B cell (primary cell): Measurements from ENCODE around the gene RNASET2. TPM values are rescaled to one million over a fixed set of nuclear protein-coding genes. Genes with fewer than 3 reads are reported as not detected.

Source experiments
- ATAC-seq: fragments of 200-7000 bp; cut with Tn5 transposase; one replicate; pipeline ENCODE4 v1.10.0; 2021; ENCODE audit warnings: low read depth, mild to moderate bottlenecking, moderate number of reproducible peaks, moderate library complexity
- CTCF ChIA-PET: fragments of 350-600 bp; sonication (Branson Sonifier 250); formaldehyde crosslinking; loops from one replicate; lab custom pipeline; 2021; ENCODE audit warnings: antibody characterized with exemption, inconsistent platforms; lab: Charles Lee
- POLR2A ChIA-PET: fragments of 350-600 bp; sonication (Branson Sonifier 250); formaldehyde crosslinking; loops from one replicate; lab custom pipeline; 2021; ENCODE audit warnings: antibody characterized with exemption; lab: Charles Lee
- DNase-seq: peaks from one replicate; pipeline ENCODE4 v3.0.0; 2013
- H2AFZ ChIP-seq: 2 replicates; pipeline ENCODE4 v1.6.1; 2012; ENCODE audit warnings: mild to moderate bottlenecking, low read depth, low read length; ENCODE audit not compliant: insufficient read depth, poor library complexity, severe bottlenecking
- H3K27ac ChIP-seq, 2 donors: 1 replicate in 1 of 2; 2 replicates in 1 of 2; pipeline ENCODE4 v1.5.1; 2012 to 2013; ENCODE audit warnings: low read length in 2 of 2, mild to moderate bottlenecking in 2 of 2, moderate library complexity in 1 of 2
- H3K27me3 ChIP-seq, 4 experiments: fragments of 200-600 bp in 1 of 4; sonication (generic) in 1 of 4; replicated peaks in 1 of 4; 1 replicate in 2 of 4; 2 replicates in 2 of 4; pipeline versions ENCODE4 v1.6.1 to v1.7.0; 2013 to 2016; ENCODE audit warnings: low read length in 3 of 4, mild to moderate bottlenecking in 2 of 4, mixed read lengths in 1 of 4, moderate library complexity in 1 of 4; ENCODE audit not compliant: insufficient read depth in 4 of 4, control insufficient read depth in 3 of 4; ENCODE audit errors: control extremely low read depth in 1 of 4
- H3K36me3 ChIP-seq, 2 experiments: replicated peaks in 1 of 2; 1 replicate in 1 of 2; 2 replicates in 1 of 2; pipeline versions ENCODE4 v1.6.1 to v1.7.1; 2013; ENCODE audit warnings: low read length in 1 of 2; ENCODE audit not compliant: insufficient read depth in 2 of 2, control insufficient read depth in 1 of 2; ENCODE audit errors: control extremely low read depth in 1 of 2, extremely low read depth in 1 of 2
- H3K4me1 ChIP-seq, 2 donors: fragments of 200-600 bp in 1 of 2; sonication (generic) in 1 of 2; 1 replicate in 1 of 2; 2 replicates in 1 of 2; pipeline versions ENCODE4 v1.5.1 to v1.6.1; 2013 to 2017; ENCODE audit warnings: low read length in 2 of 2; ENCODE audit not compliant: control insufficient read depth in 2 of 2, insufficient read depth in 2 of 2
- H3K4me2 ChIP-seq: replicated peaks from 2 replicates; pipeline ENCODE3; 2012; ENCODE audit warnings: mild to moderate bottlenecking, low read depth, low read length; ENCODE audit not compliant: poor library complexity, severe bottlenecking
- H3K4me3 ChIP-seq, 5 experiments: fragments of 200-600 bp in 1 of 5; sonication (generic) in 1 of 5; 1 replicate in 3 of 5; 2 replicates in 2 of 5; pipeline versions ENCODE4 v1.5.1 to v1.7.0; 2011 to 2016; ENCODE audit warnings: low read length in 4 of 5, mild to moderate bottlenecking in 4 of 5, low read depth in 2 of 5, control low read depth in 1 of 5, moderate library complexity in 1 of 5; ENCODE audit not compliant: insufficient read depth in 1 of 5; ENCODE audit errors: control extremely low read depth in 1 of 5, extremely low read depth in 1 of 5
- H3K79me2 ChIP-seq: fragments of 200-600 bp; sonication (generic); one replicate; pipeline ENCODE4 v1.6.0; 2016; ENCODE audit warnings: low read length; ENCODE audit not compliant: control insufficient read depth, insufficient read depth
- H3K9ac ChIP-seq: fragments of 200-600 bp; sonication (generic); 2 replicates; pipeline ENCODE4 v1.6.1; 2017; ENCODE audit warnings: mild to moderate bottlenecking, low read length, moderate library complexity
- H3K9me3 ChIP-seq, 3 donors: one replicate each; pipeline versions ENCODE4 v1.6.1 to v1.7.1; 2013; ENCODE audit warnings: low read length in 2 of 3; ENCODE audit not compliant: control insufficient read depth in 2 of 3, insufficient read depth in 1 of 3; ENCODE audit errors: control extremely low read depth in 1 of 3
- H4K20me1 ChIP-seq: 2 replicates; pipeline ENCODE4 v1.6.0; 2012; ENCODE audit warnings: mild to moderate bottlenecking, low read length; ENCODE audit not compliant: insufficient read depth, control insufficient read depth, poor library complexity, severe bottlenecking
- H3K27ac Mint-ChIP-seq: one replicate; pipeline ENCODE4 v1.8.0; 2021; ENCODE audit warnings: mixed read lengths
- H3K27me3 Mint-ChIP-seq: one replicate; pipeline ENCODE4 v1.8.0; 2021; ENCODE audit warnings: mixed read lengths
- H3K4me1 Mint-ChIP-seq: one replicate; pipeline ENCODE4 v1.8.0; 2021; ENCODE audit warnings: mixed read lengths
- H3K4me3 Mint-ChIP-seq: one replicate; pipeline ENCODE4 v1.8.0; 2021; ENCODE audit warnings: mixed read lengths
- H3K9me3 Mint-ChIP-seq: one replicate; pipeline ENCODE4 v1.8.0; 2022; ENCODE audit warnings: mixed read lengths; ENCODE audit not compliant: insufficient read depth
- EZH2 ChIP-seq: IDR thresholded peaks from 2 replicates; pipeline ENCODE4 v1.6.1; 2012; ENCODE audit warnings: borderline replicate concordance, low read depth, mild to moderate bottlenecking, moderate library complexity, low read length; ENCODE audit not compliant: insufficient read depth, poor library complexity, severe bottlenecking
- WGBS: methylation state at CpG from one replicate; pipeline ENCODE4 v1.1.5; 2013; ENCODE audit warnings: missing lambda C conversion rate; ENCODE audit not compliant: insufficient coverage; 5-methylcytosine and 5-hydroxymethylcytosine counted together
- intact Hi-C: fragments of 100-400 bp; cut with micrococcal nuclease; formaldehyde crosslinking; loops from one replicate; pipeline ENCODE4 v1.10.0; 2022
- polyA plus RNA-seq: library from polyadenylated mRNA; depleted of rRNA; stranded (reverse); fragments of >200 nt; gene quantifications from 2 replicates; pipeline ENCODE4 v1.2.3, GENCODE V29; 2012
- total RNA-seq, 2 donors: library from RNA; stranded (reverse); fragments of 120-200 nt in 1 of 2; gene quantifications; 1 replicate in 1 of 2; 2 replicates in 1 of 2; pipeline versions ENCODE4 v1.2.3 to v1.2.4, GENCODE V29; 2013 to 2022
- TF ChIP-seq, protein P1 (sequence below): fragments of 200-600 bp; IDR thresholded peaks from one replicate; pipeline ENCODE4 v1.8.0; 2022; ENCODE audit warnings: antibody characterized with exemption, mild to moderate bottlenecking

RNASET2 gene
- total and polyA plus RNA-seq, 2 donors (not counting 1 experiment from before 2014, with no cell fraction given): 293 to 330 TPM

- POLR2A ChIA-PET: no interaction called here
- Histone ChIP-seq H3K36me3 (peaks cover 22 to 91% of the 10 kb centered on the region in 2 experiments), H3K4me3 (no peak overlapping the region), H3K27me3 (no peaks in the 10 kb centered on the region), H4K20me1 (peaks cover 82% of the 10 kb centered on the region), H3K9ac (no peak overlapping the region), H3K4me1 (peaks cover 11 to 14% of the 10 kb centered on the region in 2 donors), H3K79me2 (peaks cover 83% of the 10 kb centered on the region), H3K4me2 (peak overlapping the region; percentile 27), H3K9me3 (no peaks in the 10 kb centered on the region), H2AFZ (no peak overlapping the region), H3K27ac (peak overlapping the region in 1 of 2 donors; percentile 55)
- peak overlapping the region; percentile 77 for H3K27ac Mint-ChIP-seq
- no peaks in the 10 kb centered on the region for H3K27me3 Mint-ChIP-seq
- intact Hi-C loops: loop anchor here (1.0 to 5.0 kb wide), 2 partner anchors 15 to 74 kb away; no protein-coding TSS in a partner anchor
- H3K4me3 Mint-ChIP-seq: peak overlapping the region; percentile 21
- H3K4me1 Mint-ChIP-seq: peaks cover 32% of the 10 kb centered on the region
- H3K9me3 Mint-ChIP-seq: no peaks in the 10 kb centered on the region
- peak; percentile 54 for DNase-seq
- CTCF ChIA-PET: interaction anchor here (0.8 to 5.5 kb wide), 5 partner anchors 15 to 206 kb away, joined by 3 to 38 read pairs (median 4); no protein-coding TSS in a partner anchor
- TF ChIP-seq, protein P1, sequence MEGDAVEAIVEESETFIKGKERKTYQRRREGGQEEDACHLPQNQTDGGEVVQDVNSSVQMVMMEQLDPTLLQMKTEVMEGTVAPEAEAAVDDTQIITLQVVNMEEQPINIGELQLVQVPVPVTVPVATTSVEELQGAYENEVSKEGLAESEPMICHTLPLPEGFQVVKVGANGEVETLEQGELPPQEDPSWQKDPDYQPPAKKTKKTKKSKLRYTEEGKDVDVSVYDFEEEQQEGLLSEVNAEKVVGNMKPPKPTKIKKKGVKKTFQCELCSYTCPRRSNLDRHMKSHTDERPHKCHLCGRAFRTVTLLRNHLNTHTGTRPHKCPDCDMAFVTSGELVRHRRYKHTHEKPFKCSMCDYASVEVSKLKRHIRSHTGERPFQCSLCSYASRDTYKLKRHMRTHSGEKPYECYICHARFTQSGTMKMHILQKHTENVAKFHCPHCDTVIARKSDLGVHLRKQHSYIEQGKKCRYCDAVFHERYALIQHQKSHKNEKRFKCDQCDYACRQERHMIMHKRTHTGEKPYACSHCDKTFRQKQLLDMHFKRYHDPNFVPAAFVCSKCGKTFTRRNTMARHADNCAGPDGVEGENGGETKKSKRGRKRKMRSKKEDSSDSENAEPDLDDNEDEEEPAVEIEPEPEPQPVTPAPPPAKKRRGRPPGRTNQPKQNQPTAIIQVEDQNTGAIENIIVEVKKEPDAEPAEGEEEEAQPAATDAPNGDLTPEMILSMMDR: no peak
- no peak for TF ChIP-seq EZH2
- peak; percentile 95 for ATAC-seq
- WGBS: 46% methylated on average over 4 of the region's 8 CpGs
Measured at GRCh38 chr6:166936079-166936787, 20.1 kb downstream of the RNASET2 start.

GRCh38 chr6:166935353-166935752 lies 21.0 kb downstream of the RNASET2 start:
- H3K27ac Mint-ChIP-seq: peak overlapping the region; percentile 56
- H3K4me1 Mint-ChIP-seq: peaks cover 40% of the 10 kb centered on the region
- TF ChIP-seq, protein P1: no peak
- TF ChIP-seq EZH2: no peak
- POLR2A ChIA-PET: no interaction called here
- H3K27me3 Mint-ChIP-seq: no peaks in the 10 kb centered on the region
- H3K9ac ChIP-seq: no peak overlapping the region
- H3K79me2 ChIP-seq: peaks cover 84% of the 10 kb centered on the region
- peaks cover 91% of the 10 kb centered on the region for H4K20me1 ChIP-seq
- intact Hi-C loops: loop anchor here (5.0 kb wide), 1 partner anchor 73 kb away; no protein-coding TSS in a partner anchor
- H3K4me2 ChIP-seq: no peak overlapping the region
- no peak overlapping the region for H3K4me3 ChIP-seq
- H3K9me3 ChIP-seq: no peaks in the 10 kb centered on the region
- H3K4me1 ChIP-seq: peaks cover 16 to 23% of the 10 kb centered on the region in 2 donors
- H3K27ac ChIP-seq: peak overlapping the region in 1 of 2 donors; percentile 21
- no peaks in the 10 kb centered on the region for H3K9me3 Mint-ChIP-seq
- no peak overlapping the region for H3K4me3 Mint-ChIP-seq
- H3K36me3 ChIP-seq: peaks cover 19 to 91% of the 10 kb centered on the region in 2 experiments
- ATAC-seq: no peak
- H2AFZ ChIP-seq: no peak overlapping the region
- H3K27me3 ChIP-seq: no peaks in the 10 kb centered on the region
- DNase-seq: no peak
- WGBS: 93% methylated on average over 5 of the region's 7 CpGs
- CTCF ChIA-PET: interaction anchor here (5.5 kb wide), 1 partner anchor 54 kb away, joined by 38 read pairs; no protein-coding TSS in a partner anchor
